SK-N-SH treated with all-trans-retinoic acid at 6 μM for 48 hours (cell line): ENCODE data around the gene PDCD1LG2.
"Not testable (repeated sequence)": the region's sequence is repeated elsewhere in the genome, so short reads cannot be mapped to it uniquely, and the experiment has no call there.

ENCODE experiments used
- ARNTL ChIP-seq: fragments of 450-650 bp; formaldehyde crosslinking; IDR thresholded peaks from 2 replicates; pipeline ENCODE4 v1.5.0; 2020; ENCODE audit warnings: low read depth, mild to moderate bottlenecking, moderate library complexity, borderline replicate concordance
- BACH2 ChIP-seq: fragments of 250-450 bp; sonication (Bioruptor Pico); IDR thresholded peaks from 2 replicates; pipeline ENCODE4 v1.9.0; 2021; ENCODE audit warnings: mild to moderate bottlenecking, borderline replicate concordance
- CREB5 ChIP-seq: fragments of 250-450 bp; sonication (Bioruptor Pico); IDR thresholded peaks from 2 replicates; pipeline ENCODE4 v1.5.1; 2020; ENCODE audit warnings: low read depth, mild to moderate bottlenecking, moderate library complexity
- ISL1 ChIP-seq: fragments of 250-450 bp; sonication (Bioruptor Pico); IDR thresholded peaks from 2 replicates; pipeline ENCODE4 v2.1.2; 2022; ENCODE audit warnings: mild to moderate bottlenecking, moderate library complexity
- PATZ1 ChIP-seq: fragments of 250-450 bp; sonication (Bioruptor Pico); IDR thresholded peaks from 2 replicates; pipeline ENCODE4 v1.8.0; 2020; ENCODE audit warnings: mild to moderate bottlenecking, moderate library complexity, borderline replicate concordance
- TCF4 ChIP-seq: fragments of 250-450 bp; sonication (Bioruptor Pico); IDR thresholded peaks from 2 replicates; pipeline ENCODE4 v1.8.0; 2021; ENCODE audit warnings: mild to moderate bottlenecking, moderate library complexity, borderline replicate concordance
- TOX ChIP-seq: fragments of 250-450 bp; sonication (Bioruptor Pico); IDR thresholded peaks from 2 replicates; pipeline ENCODE4 v1.8.0; 2021; ENCODE audit warnings: mild to moderate bottlenecking, moderate library complexity, borderline replicate concordance
- ZC3H10 ChIP-seq: fragments of 250-450 bp; sonication (Bioruptor Pico); IDR thresholded peaks from 2 replicates; pipeline ENCODE4 v1.5.1; 2021; ENCODE audit warnings: mild to moderate bottlenecking, moderate library complexity

GRCh38 chr9:5475611-5476010 is 34.7 kb upstream of the PDCD1LG2 start:
- TF ChIP-seq ARNTL (CRISPR knock-in tag); TCF4 (CRISPR knock-in tag); PATZ1 (CRISPR knock-in tag); CREB5 (CRISPR knock-in tag); ZC3H10 (CRISPR knock-in tag); ISL1; TOX; BACH2 (CRISPR knock-in tag): not testable (repeated sequence)
